Stimulated activated CD8-positive, alpha-beta memory T cell treated with anti-CD3 and anti-CD28 coated beads, Interleukin-15, amount 100 ng/mL, for 4 hours (primary cell): ENCODE results near the gene MCTP1.
"Not testable (repeated sequence)": the region's sequence is repeated elsewhere in the genome, so short reads cannot be mapped to it uniquely, and the experiment has no call there.

ENCODE experiments used
- DNase-seq, 2 donors: peaks; one replicate each; pipeline ENCODE4 v3.0.0-alpha.2; 2020; ENCODE audit warnings: low read depth in 2 of 2

The MCTP1 gene

GRCh38 chr5:95251185-95251584, 33.7 kb downstream of the MCTP1 start:
- no peak for DNase-seq

- DNase-seq, result no peak
Observed at GRCh38 chr5:95244479-95244878, 40.4 kb downstream of the MCTP1 start.

DNA sequence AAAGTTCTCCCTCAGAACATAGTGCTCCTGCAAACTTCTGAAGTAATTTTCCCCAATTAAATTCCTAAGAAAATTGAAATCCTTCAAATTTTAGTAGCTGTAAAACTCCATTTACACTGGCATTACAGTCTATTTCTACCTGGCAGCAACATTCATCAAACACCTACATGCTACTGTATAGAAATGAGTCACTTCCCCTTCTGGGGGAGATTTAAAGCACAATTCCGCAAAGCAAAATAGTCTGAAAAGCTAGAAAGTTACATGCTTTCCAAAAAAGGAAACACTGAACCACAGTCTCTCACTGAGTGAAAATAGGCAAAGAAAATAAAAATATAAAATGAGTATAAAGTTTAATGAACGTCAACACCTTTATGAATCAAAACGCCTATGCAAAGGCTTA, 43.3 kb downstream of the MCTP1 start:
- no peak for DNase-seq

GRCh38 chr5:95241161-95241560, 43.7 kb downstream of the MCTP1 start:
- no peak for DNase-seq

DNA sequence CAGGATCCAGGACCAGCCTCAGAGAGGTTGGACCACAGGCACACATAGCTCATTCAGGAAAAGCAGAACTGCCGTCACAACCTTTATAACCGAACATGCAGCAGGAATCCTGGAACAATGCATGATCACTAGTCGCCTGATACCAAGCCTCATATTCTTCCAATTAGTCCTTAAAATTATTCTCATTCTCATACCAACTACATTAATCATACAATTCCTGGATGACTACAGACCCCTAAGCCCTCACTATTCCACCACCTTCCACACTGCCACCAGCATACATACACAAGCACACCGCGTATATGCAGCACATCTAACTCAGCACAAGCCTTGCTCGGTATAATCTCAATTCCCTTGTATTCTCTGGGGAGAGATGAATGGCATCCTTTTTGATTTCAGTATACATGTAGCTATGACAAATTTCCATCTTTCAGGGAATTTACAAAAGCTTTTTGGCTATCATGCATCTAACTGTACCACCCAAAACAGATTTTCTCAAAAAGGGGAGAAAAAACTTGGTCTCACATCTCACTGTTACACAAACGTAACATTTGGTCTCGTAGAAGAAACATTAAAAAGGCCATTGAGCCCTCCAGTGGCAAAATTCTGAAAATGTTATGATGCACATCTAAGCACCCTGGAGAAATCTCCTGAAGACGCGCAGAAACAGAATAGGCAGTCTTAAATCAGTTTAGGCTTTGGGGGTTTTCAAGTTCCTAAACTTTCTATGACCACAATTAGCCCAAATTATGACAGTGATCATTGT, 46.2 kb downstream of the MCTP1 start:
- DNase-seq, result no peak

DNA sequence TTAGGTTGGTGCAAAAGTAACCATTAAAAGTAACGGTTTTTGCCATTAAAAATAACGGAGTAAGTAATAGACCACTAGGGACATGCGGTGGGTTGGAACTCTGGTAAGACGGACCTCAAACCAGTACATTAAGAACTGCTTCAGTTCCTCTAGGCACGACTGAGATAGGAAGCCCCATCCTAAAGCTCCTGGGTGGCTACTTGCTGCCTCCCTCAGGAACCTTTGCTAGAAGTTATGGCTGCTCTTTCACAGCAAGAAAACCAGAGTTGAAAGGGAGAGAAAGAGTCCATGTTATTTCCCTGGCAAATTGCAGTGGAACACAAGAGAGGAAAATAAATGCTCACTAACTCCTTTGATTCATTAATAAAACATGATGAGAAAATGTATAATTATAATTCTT, 47.6 kb downstream of the MCTP1 start:
- DNase-seq, result no peak

- DNase-seq, result no peak
Observed at GRCh38 chr5:95235439-95235982, 49.4 kb downstream of the MCTP1 start.

DNA sequence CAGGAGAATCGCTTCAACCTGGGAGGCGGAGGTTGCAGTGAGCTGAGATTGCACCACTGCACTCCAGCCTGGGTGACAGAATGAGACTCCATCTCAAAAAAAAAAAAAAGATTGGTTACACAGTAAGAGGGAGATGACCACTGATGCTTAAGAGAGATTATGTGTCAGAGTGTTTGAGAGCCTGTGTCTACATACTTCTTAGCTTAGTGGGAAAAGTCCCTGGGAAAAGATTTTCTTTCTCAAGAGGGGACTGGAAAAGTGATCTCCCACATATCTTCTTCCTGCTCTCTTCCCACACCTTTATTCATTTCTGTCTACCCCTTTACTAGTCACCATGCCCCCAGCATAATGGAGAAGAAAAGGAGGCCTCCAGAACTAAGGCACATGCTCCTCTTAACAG, 55.2 kb downstream of the MCTP1 start:
- DNase-seq, result no peak

- no peak for DNase-seq
Observed at GRCh38 chr5:95224701-95225459, 60.0 kb downstream of the MCTP1 start.

DNA sequence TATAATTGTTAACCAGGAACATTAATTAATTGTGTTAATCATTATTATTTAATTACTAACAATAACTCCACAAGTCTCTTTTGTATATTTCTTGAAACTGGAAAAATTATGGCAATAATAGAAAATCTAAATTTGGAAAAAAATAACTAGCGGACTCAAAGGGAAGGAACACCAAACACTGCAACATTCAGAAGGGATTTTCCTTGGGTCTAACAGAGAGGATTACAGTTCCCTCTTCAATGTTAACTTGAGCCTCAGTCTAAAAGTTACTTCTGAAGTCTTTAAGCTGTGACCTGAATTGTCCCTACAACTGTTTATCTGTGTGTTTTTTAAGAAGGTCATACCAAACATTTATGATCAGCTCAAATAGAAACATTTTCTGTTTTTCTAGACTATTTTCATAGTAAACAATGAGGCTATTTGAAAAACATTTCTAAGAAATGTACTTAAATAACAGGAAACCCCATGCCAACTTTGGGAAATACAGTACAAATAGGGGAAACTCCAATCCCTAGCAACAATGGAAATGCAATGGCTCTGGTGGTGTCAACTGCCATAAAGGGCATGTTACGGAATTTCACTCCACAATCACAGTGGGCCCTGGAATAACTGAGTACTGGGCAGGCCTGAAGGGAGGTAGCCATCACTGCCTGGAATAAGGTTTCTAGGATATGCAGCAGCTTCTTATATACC, 61.2 kb downstream of the MCTP1 start:
- DNase-seq, result no peak

GRCh38 chr5:95222836-95223235, 62.1 kb downstream of the MCTP1 start:
- no peak for DNase-seq

DNA sequence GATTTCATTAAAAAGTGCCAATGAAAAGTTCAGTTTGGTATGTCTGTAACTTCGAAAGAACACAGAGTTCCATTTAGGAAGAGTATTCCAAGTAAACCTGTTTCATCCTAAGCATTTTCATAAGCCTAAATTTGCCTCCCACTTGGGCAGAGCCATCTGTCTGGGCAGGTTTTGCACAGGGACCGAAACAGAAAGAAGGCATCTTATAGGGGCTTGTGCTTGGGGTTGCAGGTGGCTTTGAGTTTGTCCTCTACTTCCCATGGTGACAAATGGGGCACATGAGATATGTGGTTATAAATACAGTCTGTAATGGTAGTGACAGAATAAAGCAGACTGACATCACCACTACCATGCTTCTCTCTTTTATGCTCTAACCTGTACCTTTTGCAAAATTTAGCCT, 63.7 kb downstream of the MCTP1 start:
- DNase-seq, result no peak

DNA sequence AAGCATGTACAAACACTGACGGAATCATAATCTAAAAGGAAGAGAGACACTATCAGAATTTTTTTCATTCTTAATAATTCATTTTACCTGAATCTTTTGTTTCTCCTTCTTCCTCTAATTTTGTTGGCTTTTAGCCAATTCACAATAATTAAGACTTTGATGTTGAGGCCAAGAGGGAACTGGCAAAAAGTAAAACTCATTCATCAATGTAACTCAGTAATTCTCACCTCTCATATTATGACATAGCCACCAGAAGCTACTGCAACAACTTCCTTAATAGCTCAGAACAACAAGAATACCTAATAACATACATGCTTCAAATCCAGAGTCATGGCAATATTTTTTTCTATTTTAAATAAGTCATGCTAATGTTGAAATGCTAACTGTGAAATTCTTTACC, 64.5 kb downstream of the MCTP1 start:
- no peak for DNase-seq

- DNase-seq, result no peak
Observed at GRCh38 chr5:95219411-95219810, 65.5 kb downstream of the MCTP1 start.

- no peak for DNase-seq
Observed at GRCh38 chr5:95217881-95218280, 67.0 kb downstream of the MCTP1 start.

DNA sequence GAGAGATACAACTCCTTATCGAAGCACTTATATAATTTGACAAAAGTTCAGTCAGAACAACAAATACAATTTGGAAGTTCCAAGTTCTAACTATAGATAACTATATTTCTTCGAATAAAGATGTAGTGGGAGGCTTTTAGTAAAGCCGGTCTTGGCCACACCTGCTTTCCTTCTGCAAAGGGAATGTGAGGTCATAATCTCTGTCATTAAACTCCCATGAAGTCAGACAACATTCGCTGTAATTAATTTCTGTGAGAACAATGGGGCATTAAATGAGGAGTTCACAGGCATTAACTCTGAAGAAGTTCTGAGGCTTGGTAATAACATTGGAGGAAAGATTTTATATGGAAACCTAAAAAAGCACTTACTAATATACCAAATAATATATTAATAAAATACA, 67.5 kb downstream of the MCTP1 start:
- DNase-seq, result no peak

DNA sequence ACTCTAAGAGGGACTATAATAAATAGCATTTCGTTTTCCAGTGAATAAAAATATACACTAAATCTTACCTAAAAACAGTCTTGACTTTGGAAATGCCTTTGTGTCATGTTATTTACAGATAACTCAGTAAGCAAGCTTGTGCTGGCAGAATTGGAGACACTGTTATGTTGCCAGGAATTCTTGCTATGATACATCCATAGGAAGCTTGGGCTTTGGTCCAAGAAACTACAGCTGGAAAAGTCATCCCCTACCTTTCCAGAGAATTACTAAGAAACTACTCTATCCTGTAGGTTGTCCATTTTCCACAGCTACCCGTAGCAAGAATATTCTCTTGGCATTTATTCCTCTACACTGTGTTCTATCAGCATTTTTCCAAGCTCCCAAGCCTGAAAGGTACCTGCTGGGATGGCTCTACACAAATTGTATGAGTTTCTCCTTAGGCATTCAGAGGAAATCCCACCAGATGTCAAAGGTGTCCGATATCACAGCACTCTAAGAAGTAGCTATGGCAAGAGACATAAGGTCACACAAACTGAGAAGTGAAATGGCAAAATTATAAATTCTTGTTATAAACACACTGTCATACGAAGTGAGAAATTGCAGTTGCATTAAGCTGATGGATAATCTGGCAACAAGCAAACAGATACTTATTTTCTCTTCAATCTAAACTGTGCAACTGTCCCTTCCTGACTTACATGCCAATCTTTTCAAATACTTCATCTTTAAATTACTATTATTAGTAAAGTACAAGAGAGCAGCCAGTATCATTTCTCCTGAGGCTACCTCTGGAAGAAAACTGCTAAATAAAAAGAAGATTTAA, 68.5 kb downstream of the MCTP1 start:
- no peak for DNase-seq

DNA sequence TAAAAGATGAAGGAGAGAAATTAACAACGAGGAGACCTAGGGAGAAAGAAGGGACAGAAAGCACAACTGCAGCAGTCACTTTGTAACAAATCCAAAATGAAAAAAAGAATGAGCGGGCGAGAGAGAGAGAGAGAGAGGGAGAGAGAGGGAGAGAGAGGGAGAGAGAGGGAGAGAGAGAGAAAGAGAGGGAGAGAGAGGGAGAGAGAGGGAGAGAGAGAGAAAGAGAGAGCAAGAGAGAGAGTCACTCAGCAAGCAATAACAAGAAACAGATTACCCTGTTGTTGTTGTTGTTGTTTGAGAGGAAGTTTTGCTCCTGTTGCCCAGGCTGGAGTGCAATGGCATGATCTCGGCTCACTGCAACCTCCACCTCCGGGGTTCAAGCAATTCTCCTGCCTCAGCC, 77.1 kb downstream of the MCTP1 start:
- not testable (repeated sequence) for DNase-seq

DNA sequence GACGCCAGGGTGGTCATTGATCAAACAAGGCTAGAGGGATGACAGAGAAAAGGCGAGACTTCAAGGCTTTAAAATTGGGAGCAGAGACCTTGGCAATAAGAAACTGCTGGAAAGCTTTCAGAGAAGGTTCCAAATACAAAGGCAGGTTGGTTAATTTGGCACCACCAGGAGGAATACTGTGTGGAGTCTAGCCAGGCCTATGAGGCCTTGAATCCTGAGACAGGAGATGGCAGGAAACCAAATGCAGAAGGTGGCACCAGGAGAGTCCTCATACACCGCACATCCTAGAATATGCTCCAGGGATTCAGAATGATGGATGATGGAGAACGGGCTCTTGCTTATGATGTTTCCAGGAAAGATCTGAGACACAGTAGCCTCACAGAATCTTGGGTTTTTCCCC, 90.0 kb downstream of the MCTP1 start:
- no peak for DNase-seq

- no peak for DNase-seq
Observed at GRCh38 chr5:95191330-95191729, 93.6 kb downstream of the MCTP1 start.

DNA sequence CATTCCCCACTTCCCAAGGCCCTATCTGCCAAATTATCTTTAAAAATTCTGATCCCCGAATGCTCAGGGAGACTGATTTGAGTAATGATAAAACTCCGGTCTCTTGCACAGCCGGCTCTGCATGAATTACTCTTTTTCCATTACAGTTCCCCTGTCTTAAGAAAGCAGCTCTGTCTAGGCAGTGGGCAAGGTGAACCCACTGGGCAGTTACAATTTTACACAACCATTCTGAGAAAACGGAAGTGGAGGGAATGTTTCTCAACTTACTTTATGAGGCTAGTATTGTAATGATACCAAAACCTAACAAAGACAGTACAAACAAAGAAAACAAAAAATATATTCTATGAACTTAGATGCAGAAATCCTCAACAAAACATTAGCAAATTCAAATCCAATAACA, 100.0 kb downstream of the MCTP1 start:
- no peak for DNase-seq

GRCh38 chr5:95181644-95182043, 103.2 kb downstream of the MCTP1 start:
- no peak for DNase-seq
